GM19193 (cell line): ENCODE measurements around the gene GAS7.

Experiments used
- POLR2A ChIP-seq: IDR thresholded peaks from 4 replicates; pipeline ENCODE4 v1.6.1; 2011; ENCODE audit not compliant: insufficient read depth, insufficient read length; ENCODE audit errors: extremely low read depth

GAS7 gene

GRCh38 chr17:10119203-10120108 is 79.0 kb downstream of the GAS7 start:
- no peak for TF ChIP-seq POLR2A

DNA sequence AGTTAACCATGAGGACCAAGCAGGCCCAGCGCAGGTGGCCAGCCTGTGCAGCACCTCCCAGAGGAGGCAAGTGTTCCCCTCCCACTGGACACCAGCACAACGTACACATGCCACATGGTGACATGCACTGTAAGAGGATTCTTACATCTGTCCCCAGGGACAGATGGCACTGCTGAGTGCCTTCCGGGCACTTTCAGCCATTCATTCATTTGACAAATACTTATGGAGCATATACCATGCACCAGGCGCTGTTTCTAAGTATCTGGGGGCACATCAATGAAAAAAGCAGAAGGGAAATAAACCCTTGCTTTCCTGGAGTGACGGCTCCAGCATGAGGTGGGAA is 79.6 kb downstream of the GAS7 start:
- no peak for TF ChIP-seq POLR2A

DNA sequence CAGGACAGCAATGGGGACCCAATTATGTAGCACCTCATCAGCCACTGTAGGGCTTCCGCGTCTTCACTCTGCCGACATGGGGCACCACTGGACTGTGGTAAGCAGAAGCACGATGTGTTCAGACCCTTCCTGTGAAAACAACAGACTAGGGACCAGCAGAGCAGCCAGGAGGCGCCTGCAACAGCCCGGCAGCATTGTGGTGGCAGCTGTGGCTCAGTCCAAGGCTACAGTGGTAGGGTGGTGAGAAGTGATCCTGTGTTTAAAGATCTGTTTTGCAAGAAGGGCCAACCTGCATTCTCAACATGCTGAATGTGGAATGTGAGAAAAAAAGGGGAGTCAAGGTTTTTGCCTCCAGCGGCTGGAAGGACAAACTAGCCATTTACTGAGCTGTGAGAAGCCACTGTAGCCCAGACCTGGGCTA is 80.8 kb downstream of the GAS7 start:
- TF ChIP-seq POLR2A, result no peak

GRCh38 chr17:10116753-10117420 is 81.5 kb downstream of the GAS7 start:
- no peak for TF ChIP-seq POLR2A

- no peak for TF ChIP-seq POLR2A
Observed at GRCh38 chr17:10116267-10116666, 82.1 kb downstream of the GAS7 start.

DNA sequence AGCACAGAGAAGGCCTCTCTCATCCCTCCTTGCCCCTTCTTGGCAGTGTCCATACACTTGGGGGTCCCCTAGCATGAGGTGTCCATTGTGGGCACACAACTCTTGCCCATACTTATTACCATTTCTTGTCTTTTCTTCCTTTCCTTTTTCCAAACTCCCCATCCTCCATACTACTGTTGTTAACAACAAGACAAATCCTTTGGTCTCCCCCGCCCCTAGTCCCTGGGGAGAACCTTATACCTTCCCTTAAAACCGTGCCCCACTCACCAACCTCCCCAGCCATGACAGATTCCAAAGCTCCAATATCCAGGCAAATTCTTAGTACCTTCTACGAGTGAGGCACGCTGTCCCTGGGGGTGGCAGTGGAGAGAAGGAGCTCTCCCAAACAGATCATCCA is 82.9 kb downstream of the GAS7 start:
- no peak for TF ChIP-seq POLR2A

DNA sequence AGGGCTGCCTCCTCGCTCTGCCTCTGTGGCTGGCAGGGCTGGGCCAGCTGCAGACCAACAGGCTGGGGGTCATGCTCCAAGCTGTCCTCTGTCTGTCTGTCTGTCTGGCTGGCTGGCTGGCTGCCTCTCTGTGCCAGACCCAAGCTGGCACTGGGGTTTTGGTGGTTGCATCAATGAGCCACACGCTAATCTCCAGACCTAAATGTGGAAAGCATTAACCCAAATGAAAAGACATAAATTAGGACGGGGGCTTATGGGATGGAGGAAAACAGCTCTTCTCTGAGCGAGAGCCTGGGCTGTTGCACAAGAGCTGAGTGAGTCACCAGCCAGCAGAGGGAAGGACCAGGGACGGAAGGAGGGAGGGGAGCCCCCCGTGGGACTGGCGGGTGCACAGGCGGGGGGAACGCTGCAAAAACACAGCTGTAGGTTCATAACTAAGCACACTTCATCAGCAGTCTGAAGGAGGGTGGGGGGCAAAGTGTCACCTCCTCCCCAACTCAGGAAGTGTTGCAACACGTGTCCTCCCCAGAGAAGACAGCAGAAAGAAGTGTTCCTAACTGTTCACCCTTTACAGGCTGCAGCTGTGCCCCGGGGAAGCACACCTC is 83.4 kb downstream of the GAS7 start:
- no peak for TF ChIP-seq POLR2A

GRCh38 chr17:10112962-10113361 is 85.4 kb downstream of the GAS7 start:
- no peak for TF ChIP-seq POLR2A

- no peak for TF ChIP-seq POLR2A
Observed at GRCh38 chr17:10111907-10112452, 86.4 kb downstream of the GAS7 start.

GRCh38 chr17:10109146-10109545 is 89.3 kb downstream of the GAS7 start:
- no peak for TF ChIP-seq POLR2A

DNA sequence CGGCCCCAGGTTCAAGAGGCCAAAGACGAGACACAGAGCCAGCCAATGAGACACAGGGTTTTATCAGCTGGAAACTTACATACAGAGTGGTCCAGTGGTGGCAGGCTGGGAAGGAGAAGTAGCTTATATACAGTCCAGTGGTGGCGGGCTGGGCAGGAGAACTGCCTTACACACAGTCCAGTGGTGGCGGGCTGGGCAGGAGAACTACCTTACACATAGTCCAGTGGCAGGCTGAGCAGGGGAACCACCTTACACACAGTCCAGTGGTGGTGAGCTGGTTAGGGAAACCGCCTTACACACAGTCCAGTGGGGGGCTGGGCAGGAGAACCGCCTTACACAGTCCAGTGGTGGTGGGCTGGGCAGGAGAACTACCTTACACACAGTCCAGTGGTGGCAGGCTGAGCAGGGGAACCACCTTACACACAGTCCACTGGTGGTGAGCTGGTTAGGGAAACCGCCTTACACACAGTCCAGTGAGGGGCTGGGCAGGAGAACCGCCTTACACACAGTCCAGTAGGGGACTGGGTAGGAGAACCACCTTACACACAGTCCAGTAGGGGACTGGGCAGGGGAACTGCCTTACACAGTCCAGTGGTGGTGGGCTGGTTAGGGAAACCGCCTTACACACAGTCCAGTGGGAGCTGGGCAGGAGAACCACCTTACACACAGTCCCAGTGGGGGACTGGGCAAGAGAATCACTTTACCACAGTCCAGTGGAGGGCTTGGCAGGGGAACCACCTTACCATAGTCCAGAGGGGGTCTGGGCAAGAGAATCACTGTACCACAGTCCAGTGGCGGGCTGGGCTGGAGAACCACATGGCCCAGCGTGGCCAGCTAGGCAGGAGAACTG is 90.9 kb downstream of the GAS7 start:
- no peak for TF ChIP-seq POLR2A

GRCh38 chr17:10106067-10106466 is 92.3 kb downstream of the GAS7 start:
- no peak for TF ChIP-seq POLR2A

DNA sequence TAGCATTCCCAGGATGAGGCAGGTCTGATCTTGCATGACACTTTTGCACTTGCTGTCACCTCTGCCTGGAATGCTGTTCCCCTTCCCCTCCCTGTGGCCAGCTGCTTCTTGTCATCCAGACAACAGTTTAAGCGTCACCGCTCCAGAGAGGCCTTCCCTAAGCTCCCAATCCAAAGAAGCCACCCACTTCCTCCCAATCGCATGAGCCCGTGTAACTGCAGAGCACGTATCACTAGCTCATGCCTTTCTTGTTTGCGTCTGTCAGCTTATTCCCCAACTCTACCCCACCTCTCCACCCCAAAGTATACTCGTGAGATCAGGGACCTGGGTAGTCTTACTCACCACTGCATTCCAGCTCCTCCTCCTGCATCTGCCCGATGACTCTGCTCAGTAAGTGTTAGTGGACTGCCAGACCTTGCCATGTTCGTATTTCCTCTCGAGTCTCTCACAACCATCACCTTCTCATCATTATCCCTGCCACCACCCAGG is 92.8 kb downstream of the GAS7 start:
- TF ChIP-seq POLR2A, result no peak

DNA sequence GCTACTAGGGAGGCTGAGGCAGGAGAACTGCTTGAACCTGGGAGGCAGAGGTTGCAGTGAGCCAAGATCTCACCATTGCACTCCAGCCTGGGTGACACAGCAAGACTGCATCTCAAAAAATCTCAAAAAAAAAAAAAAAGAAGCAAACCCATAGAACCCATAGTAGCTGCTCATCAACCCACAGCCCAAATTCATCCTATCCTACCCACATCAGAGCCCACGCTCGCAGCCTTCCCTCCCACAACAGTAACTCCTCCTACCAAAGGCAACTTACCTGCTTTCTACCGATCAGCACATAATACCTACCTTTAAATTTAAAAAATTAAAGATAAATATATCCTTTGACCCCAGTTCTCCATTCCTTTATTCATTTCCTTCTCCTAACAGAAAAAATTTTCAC is 94.7 kb downstream of the GAS7 start:
- TF ChIP-seq POLR2A, result no peak
